ENCODE data around the gene COX5B.
"Not testable (repeated sequence)": the region's sequence is repeated elsewhere in the genome, so short reads cannot be mapped to it uniquely, and the experiment has no call there.

The COX5B gene

DNA sequence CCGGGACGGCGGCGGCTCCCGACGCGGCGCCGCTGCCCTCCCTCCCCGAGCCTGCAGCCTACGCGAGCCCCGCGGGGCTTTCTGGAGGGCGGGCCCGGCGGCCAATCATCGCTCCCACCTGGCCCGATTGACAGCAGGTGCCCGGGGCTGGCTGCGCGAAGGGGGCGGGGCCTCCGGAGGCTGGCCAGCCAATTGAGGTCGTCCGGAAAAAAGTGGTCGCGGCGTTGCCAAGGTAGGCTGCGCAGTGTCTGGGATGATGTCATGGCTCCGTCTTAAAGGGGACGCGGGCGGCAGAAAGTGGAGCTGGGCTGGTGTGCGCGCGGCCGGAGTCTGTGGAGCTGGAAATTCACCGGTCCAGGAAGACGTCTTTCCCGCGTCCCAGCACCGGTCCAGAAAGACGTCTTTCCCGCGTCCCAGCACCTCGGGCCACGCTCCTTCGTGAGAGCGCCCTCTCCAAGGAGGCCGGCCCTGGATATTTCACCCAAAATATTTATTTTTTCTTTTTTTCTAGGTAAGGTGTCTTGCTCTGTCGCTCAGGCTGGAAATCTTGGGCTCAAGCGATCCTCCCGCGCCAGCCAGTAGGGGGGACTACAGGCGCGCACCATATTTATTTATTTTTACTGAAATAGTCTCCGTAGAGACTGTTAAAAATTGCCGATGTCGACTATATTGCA lies 18.2 kb downstream of the COX5B start, which contains the start of gene ACTR1B:
ACTR1B (minus strand) TSS at position 83 of the 674 bp plus-strand sequence. CDS start 154 bp downstream, outside the sequence.
- peak within 1 kb of the TSS; percentile 70 for H3K4me3 ChIP-seq (ENCODE audit: low read length)
- TF ChIP-seq, protein P1, sequence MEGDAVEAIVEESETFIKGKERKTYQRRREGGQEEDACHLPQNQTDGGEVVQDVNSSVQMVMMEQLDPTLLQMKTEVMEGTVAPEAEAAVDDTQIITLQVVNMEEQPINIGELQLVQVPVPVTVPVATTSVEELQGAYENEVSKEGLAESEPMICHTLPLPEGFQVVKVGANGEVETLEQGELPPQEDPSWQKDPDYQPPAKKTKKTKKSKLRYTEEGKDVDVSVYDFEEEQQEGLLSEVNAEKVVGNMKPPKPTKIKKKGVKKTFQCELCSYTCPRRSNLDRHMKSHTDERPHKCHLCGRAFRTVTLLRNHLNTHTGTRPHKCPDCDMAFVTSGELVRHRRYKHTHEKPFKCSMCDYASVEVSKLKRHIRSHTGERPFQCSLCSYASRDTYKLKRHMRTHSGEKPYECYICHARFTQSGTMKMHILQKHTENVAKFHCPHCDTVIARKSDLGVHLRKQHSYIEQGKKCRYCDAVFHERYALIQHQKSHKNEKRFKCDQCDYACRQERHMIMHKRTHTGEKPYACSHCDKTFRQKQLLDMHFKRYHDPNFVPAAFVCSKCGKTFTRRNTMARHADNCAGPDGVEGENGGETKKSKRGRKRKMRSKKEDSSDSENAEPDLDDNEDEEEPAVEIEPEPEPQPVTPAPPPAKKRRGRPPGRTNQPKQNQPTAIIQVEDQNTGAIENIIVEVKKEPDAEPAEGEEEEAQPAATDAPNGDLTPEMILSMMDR (IDR thresholded peaks at IDR 0.05; ENCODE audit: insufficient read depth, low read depth, low read length, missing control alignments) = peak; percentile 62
- peak; percentile 99 for DNase-seq (ENCODE audit: low read depth)

GRCh38 chr2:97664636-97664970 lies 18.7 kb downstream of the COX5B start:
- peak overlapping the region; percentile 67 for H3K4me3 ChIP-seq (ENCODE audit: low read length)
- no peak for DNase-seq (ENCODE audit: low read depth)
- TF ChIP-seq, protein P1 (IDR thresholded peaks at IDR 0.05; ENCODE audit: insufficient read depth, low read depth, low read length, missing control alignments) = no peak

- DNase-seq (ENCODE audit: low read depth) = no peak
- no peak within 1 kb of the TSS for H3K4me3 ChIP-seq (ENCODE audit: low read length)
- TF ChIP-seq, protein P1 (IDR thresholded peaks at IDR 0.05; ENCODE audit: insufficient read depth, low read depth, low read length, missing control alignments) = no peak
Observed at GRCh38 chr2:97669448-97669847, 23.6 kb downstream of the COX5B start, which contains the start of gene C2orf92. TSS of gene C2orf92 (plus strand) at chr2:97669713. CDS start at chr2:97669789, 76 bp downstream.

DNA sequence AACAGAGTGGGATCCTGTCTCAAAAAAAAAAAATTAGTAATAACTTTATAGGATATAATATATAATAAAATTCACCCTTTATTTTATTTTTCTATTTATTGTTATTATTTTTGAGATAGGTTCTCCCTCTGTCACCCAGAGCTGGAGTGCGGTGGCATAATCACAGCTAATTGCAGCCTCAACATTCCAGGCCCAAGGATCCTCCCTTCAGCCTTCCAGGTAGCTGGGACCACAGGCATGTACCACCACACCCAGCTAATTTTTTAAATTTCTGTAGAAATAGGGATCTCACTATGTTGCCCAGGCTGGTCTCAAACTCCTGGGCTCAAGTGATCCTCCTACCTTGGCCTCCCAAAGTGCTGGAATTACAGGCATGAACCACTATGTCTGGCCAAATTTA lies 24.6 kb downstream of the COX5B start:
- no peak for DNase-seq (ENCODE audit: low read depth)
- H3K4me3 ChIP-seq (ENCODE audit: low read length) = no peak overlapping the region
- TF ChIP-seq, protein P1 (IDR thresholded peaks at IDR 0.05; ENCODE audit: insufficient read depth, low read depth, low read length, missing control alignments) = no peak

GRCh38 chr2:97671526-97671925 lies 25.7 kb downstream of the COX5B start:
- TF ChIP-seq, protein P1 (IDR thresholded peaks at IDR 0.05; ENCODE audit: insufficient read depth, low read depth, low read length, missing control alignments) = no peak
- DNase-seq (ENCODE audit: low read depth) = no peak
- no peak overlapping the region for H3K4me3 ChIP-seq (ENCODE audit: low read length)

GRCh38 chr2:97672606-97673140 lies 26.8 kb downstream of the COX5B start:
- not testable (repeated sequence) for H3K4me3 ChIP-seq (ENCODE audit: low read length); DNase-seq (ENCODE audit: low read depth)

GRCh38 chr2:97673182-97673914 lies 27.5 kb downstream of the COX5B start:
- TF ChIP-seq, protein P1 (IDR thresholded peaks at IDR 0.05; ENCODE audit: insufficient read depth, low read depth, low read length, missing control alignments) = no peak
- no peak for DNase-seq (ENCODE audit: low read depth)
- no peak overlapping the region for H3K4me3 ChIP-seq (ENCODE audit: low read length)
